Measurements from ENCODE around the gene RELN.

Gene RELN

DNA sequence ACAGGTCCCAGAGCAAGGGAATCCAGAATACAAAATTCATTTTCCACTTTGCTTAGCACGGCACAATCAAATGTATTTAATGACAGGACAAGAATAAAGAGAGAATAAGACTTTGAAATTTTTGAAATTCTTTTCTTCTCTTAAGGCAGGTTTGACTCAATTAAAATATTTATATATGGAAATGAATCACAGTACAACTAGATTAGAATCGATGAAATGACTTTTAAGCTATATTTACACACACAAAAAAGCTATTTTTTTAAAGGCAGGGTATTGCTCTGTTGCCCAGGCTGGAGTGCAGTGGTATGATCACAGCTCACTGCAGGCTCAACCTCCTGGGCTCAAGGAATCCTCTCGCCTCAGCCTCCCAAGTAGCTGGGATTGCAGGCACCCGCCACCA, 278.0 kb downstream of the RELN start:
- DNase-seq, result no peak

DNA sequence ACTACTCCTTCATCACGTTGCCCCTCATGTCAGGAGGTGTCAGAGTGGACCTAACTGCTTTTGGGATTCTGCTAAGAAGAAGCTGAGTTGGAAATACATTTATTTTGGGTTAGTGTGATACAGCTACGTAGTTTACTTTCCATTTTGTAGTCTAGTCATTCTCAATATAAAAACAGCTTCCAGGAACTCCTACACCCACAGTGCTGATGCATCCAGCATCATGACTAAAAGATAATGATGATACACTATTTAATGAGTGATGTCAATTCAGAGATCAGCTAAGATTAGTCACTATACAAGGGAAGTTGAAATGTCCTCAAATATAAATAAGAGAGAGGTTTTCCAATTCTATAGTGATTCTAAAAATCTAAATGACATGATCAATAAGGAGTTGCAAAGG, 279.2 kb downstream of the RELN start:
- DNase-seq, result no peak

DNA sequence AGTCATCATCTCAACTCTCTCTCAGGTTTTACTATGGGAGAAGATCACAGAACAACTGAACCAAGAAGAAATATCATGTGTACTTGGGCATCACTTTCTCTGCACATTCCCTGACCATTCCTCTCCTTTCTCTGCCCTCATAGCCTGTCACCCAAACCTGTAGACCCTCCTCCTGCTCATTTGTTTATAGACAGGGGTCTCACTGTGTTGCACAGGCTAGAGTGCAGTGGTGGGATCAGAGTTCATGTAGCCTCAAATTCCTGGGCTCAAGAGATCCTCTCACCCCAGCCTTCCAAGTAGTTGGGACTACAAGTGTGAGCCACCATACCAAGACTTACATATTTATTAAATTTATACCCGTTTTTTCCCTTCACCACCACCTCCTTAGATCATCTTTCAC, 282.7 kb downstream of the RELN start:
- DNase-seq, result no peak

DNA sequence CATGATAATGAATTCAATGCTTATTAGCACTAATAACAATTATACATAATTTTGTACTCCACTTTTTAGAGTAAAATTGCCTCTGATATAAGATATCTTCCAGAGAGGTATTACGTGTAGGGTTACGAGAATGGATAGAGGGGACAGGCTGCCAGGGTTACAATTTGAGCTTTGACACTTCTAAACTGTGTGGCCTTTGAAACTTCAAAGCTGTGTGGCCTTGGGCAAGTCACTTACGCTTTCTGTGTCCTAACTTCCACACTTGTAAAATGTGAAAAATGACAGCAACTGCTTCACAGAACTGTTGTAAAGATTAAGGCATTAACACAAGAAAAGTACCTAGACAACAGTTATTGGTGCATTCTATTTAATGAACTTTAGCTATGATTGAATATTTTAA, 283.9 kb downstream of the RELN start:
- DNase-seq, result no peak

DNA sequence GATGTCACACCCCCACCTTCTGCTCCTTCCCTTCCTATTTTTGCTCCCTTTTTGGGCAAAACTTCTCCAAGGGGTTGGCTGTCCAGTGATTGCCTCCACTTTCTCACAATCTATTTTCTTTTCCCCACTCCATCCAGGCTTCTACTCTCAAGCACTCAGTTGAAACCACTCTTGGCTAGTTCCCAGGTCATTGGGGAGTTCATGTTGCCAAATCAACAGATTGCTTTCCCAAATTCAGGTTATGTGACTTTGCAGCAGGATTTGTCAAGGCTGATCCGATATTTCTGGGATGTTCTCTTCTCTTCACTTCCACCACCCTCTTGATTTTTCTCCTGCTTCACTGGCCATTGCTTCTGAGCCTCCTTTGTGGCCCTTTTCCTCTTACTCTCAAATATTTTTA, 284.8 kb downstream of the RELN start:
- no peak for DNase-seq

DNA sequence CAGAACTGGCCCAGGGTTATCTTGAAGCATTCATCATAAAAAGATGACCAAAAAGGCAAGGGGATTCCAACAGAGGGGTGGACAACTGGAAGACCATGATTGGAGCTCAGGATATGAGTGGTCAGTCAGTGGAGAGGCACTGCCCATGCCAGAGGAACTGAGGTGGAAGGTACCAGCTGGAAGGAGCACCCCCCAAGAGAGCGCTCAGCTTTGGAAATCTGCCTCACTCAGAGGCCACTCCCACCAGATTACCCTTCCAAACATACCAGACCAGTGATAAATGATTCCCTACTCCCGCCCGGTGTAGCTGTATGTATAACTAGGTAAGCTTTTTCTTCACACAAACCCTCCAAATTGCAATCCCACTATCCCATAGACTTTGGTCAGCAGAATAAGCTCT, 286.5 kb downstream of the RELN start:
- DNase-seq, result no peak

DNA sequence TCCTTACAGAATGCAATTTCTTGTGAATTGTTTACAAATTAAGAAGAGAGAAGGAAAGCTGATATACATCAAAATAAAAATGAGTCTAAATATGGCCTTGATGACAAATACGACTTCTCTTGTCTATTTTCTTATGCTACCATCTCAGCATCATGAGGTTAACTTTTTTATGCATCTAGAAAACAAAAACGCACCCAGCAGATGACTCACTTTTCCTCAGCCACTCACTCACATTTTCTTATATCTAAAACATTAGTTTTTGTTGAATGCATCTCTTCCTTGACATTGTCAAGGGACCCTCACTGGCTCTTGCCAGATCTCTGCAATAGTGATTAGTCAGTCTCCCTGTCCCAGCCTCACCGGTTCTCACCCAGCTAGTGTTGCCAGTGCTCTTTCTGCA, 287.0 kb downstream of the RELN start:
- no peak for DNase-seq

DNA sequence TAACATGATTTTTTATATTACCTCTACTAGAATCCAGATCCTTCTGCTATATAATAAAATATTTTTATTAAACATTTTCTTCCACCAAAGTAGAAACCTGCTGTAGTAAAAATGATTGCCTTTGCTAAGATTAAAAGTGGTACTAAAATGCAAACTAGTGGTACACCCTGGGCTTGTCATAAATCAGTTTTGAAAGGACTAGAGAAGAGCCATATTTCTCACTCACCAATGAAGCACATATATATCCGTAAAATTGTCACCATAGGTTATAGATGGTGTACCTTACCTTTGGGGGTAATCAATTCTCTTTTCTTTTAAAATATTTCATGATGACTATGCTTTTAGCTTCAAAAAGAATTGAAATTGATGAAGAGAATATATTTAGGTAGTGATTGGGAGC, 290.4 kb downstream of the RELN start:
- DNase-seq, result no peak

DNA sequence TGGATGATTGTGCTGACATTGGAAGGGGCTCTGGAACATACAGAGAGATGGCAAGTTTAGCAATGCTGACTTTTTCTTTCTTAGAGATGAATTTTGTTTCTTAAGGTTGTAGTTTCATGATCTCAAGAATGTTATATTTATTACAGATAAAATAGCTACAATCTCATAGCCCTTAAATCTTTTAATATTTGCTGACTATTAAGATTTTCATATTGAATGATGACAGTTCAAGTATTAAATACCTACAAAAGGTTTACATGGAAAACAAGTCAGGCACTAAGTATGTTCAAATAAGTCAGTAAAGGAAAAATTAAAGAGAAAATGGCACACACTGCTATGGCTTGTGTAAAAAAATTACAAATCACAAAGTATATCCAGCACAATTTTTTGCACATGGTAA, 291.4 kb downstream of the RELN start:
- no peak for DNase-seq

DNA sequence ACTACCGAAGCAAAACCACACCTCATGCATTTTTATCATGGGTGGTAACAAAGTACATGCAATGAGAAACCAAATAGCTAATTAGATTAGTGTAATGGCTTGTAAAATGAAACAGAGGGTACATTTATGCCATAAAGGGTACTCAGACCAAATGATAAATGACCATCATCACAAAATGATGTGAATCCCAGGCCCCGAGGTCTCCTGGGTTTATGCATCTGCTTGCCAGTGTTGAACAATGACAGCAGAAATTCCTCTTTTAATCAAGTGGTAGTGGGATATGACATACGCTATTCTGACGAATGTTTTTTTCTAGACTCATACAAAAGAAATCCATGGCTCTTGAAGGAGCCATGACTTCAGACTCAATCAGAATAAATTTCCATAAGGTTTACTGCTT, 293.9 kb downstream of the RELN start:
- DNase-seq, result no peak

DNA sequence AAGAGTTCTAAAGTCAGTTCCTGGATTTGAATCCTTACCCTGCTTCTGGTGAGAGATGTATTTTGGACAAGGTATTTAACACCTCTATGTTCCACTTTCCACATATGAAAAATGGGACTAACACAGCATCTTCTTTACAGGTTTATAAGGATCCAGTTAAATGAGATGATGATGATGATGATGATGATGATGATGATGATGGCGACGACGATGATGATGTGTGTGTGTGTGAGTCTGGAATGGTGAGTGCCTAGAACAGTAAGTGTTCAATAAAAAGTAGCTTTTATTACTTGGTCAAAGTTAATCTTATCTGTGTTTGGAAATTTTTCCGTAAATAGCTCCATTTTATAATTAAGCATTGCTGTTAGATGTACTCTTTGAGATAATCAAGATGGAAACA, 295.2 kb downstream of the RELN start:
- DNase-seq, result no peak

DNA sequence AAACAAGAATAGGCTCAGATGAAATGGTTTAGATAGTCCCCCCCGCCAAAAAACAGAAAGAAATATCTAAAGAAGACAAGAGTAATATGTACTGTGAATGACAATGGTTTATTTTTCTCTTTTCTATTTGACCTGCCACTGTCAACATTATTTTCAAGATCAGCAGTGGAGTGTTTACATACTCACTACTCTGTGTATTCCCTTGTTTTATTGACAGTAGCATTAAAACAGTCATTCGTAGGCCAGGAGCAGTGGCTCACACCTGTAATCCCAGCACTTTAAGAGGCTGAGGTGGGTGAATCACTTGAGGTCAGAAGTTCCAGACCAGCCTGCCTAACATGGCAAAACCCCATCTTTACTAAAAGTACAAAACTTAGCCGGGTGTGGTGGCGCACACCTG, 298.2 kb downstream of the RELN start:
- DNase-seq, result no peak

DNA sequence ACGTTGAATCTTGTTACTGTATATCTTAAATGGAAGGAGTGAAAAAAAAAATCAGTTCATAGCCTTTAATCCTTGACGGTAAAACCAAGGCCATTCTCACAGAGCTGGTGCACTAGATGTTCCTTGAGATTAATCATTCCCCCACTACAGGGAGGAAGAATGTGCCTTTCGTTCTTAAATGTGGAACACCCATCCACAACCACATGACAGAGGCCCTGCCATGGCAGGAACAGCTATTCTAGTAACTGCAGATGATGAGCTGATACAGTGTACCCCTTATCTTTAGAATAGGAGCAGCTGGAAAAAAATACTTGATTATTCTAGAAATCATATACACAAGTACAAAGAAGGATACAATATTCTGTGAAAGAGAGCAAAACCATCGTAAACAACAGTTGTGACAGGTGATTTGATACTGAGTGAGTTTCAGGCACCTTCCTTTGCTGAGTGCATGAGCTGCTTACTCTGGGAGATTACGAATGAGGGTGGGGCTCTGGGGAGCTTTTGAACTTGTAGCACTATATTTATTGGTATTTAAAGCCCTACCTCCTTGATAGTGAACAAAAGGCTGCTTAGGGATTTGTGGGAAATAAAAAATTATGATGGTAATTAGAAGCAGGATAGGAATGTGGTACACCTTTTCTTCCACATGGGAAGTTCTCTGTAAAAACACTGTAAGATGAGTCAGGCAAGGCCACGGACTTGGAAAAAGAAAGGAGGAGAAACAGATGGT, 299.1 kb downstream of the RELN start:
- peak; percentile 72 for DNase-seq

DNA sequence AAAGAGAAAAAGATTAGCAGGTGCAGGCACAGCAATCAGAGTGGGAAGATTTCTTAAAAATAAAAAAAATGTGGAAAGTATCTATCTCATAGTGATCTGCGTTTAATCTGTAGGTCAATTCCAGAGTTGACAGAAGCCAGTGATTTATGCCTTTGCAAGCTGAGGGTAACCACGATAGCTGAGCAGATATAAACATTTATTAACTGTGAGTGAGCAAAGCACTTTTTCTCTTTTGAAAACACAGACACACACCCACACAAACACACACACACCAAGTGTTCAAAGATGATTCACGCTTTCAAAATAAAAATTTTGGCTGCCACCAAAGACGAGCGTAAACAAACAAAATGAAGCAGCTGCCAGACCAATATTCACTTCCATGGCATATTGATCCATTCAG, 300.2 kb downstream of the RELN start:
- peak; percentile 9 for DNase-seq

DNA sequence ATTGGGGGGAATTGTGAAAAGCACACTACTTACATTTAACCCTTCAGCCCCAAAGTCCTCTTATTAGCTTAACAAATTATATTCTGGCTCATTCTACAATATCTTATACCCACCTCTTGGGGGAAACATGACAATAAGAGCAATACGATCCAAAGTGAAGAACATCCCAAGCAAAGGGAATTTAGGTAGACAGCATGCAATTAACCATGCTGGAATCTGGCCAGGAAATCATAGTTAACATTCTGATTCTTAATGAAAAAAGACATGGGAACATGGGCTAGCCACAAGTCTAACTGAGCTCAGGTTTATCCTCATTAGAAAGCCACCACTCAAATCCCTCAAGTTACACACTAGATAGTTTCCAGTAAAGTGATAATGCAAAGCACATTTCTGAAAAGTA, 301.5 kb downstream of the RELN start:
- DNase-seq, result no peak

DNA sequence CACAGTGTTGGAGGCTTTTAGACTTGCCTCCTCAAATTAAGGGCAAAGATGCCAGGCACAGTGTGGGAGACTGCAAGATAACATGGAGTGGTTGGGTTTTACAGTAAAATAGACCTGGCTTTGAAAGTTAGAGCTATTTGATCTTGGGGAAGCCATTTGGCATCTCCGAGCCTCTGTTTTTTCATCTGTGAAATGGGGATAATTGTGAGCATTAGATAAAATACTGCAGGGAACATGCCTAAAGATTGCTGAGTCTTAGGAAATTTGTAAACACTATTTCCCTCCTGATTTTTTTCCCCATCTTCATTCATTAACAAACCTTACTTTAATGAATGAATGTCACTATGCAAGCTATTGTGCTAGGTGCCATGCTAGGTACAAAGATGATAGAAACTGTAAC, 302.2 kb downstream of the RELN start:
- no peak for DNase-seq

DNA sequence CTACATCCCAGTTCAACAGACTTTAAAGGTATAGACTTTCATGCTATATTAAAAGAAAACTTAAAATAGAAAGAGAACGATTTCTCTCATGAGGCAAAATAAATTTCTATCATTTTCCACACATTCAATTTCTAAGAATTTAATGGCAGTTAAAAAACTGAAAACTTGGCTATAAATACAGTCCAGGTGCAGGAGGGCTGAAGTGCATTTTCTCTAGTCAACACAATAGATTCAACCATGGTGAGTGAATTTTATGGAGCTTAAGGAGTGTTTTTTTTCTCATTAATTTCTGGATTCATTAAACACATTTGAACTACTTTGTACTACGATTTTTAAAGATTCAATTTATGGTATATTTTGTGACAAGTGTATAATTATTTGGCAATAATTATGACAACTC, 302.7 kb downstream of the RELN start:
- no peak for DNase-seq

DNA sequence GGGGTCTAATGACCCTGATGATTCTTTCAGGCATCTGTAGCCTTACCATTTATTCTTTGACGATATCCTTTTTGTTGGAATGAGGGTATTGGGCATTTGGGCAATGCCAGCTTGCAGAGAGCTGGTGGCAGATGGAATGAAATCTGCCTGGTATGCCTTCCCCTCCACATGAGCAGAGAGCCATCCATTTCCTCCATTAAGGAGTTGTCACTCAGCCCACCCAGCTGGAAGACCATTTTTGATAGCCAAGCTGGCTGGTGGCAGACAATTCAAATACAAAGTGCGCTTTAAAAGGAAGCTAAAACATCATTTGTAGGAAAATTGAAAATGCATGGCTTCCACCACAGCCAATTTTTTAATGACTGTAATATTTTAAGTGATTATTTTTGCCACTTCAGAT, 303.4 kb downstream of the RELN start:
- DNase-seq, result no peak

DNA sequence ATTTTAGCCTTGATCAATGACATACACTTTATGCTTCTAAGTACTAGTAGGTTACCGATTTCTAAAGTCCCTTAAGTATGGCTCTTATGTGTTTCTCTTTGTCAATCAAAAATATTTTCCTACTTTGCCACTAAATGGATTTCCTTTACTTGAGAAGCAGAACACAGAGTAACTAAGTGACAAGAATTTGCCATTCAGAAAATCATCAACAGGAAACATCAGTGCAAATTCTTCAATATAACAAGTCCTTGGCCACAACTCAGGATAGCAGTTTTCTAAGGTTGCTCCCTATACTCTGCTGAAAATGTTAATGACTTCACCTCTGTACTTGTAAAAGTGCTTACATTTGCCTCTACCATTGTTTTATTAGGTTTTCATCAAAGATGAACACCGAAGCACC, 303.8 kb downstream of the RELN start:
- DNase-seq, result no peak

DNA sequence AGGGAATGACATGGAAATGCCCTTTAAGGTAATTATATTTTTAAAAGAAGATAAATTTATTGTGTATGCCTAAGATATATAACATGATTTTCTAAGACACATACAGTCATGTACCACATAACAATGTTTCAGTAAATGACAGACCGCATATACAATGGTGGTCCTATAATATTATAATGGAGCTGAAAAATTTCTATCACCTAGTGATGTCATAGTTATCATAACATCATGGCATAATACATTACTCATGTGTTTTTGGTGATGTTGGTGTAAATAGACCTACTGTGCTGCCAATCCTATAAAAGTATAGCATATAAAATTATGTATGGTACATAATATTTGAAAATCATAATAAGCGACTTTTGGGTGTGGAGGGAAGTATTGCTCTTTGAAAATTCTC, 306.1 kb downstream of the RELN start:
- DNase-seq, result no peak

DNA sequence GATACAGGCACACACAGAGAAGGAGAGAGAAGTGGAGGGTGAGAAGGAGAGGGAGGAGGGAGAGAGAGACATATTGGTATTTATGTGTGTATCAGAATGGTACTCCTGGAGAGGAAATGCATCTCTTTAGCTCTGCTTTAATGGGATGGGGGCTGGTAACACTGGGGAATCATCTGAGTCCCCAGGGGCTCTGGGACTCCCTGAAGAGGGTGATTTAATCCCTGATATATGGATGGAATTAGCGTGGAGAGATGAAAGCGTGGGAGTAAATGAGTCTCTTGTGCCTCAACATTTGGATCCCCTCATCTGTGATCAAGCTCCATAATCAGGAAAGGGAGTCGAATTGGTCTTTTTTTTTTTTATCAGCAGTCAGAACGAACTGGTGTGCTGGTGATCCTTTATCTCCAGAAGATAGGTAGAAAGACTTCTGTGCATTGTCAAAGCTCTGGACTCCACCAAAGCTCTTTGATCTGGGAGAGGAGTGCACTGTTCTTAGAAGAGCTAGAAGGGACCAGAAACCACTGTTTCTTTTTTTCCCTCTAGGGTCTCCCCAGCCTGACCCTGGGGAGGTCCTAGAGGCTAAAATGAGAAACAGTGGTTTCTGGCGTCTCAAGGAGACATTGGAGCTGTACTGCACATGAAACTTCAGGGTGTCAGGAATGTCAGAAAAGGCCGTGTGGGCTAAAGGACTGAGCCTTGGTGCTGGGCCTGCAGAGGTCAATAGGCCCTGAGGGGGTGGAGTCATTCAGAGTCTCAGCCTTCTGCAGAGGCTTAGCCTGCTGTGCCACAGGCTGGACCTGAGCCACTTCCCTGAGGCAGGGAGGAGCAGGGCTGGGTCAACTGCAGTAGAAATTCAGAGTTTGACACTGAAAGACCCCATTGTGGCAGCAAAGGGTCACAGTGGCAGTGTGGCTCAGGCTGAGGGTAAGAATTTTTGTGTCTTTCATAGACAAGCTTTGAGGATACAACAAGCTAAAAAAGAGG, 309.0 kb downstream of the RELN start:
- peak; percentile 89 for DNase-seq

DNA sequence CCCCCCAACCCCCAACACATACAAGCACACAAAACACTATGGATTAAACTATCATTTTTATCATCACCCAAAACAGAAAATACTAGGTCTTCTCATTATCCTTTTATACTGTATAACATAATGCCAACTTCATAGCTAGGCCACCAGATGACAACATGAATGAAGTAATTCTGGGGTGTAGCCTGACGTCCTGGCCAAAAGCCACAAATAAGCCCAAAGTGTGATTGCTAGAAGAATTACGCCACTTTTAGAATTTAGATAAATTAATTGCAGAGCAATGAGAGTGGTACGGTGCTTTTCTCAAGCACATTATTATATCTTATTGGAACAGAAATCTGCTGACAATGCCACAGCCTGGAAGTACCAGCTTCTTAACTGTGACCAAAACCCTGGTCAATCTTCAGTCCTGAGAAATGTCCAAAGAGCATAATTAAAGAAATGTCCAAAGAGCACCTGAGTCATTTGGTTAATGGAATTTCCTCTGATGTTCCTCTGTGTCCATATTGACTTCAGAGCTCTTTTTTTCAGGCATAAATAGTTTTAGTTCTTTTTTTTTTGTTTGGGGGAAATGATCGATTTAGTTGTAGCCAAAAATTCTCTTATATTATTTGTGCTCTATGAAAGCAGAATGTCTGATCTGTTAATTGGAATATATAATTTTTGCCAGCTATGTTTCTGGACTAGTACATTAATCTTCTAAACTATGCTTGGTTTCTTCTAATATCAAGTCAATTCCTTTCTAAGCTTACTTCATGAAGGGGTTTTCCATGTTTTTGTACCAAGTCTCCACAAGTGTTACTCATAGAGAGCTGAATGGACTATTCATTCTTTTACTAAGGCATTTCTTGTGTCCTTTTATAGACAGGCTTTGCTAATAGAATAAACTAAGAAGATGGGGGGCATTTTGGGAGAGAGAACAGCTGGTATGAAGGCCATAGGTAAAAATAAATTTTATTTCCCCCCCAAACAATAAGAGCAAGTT, 310.0 kb downstream of the RELN start:
- DNase-seq, result no peak

DNA sequence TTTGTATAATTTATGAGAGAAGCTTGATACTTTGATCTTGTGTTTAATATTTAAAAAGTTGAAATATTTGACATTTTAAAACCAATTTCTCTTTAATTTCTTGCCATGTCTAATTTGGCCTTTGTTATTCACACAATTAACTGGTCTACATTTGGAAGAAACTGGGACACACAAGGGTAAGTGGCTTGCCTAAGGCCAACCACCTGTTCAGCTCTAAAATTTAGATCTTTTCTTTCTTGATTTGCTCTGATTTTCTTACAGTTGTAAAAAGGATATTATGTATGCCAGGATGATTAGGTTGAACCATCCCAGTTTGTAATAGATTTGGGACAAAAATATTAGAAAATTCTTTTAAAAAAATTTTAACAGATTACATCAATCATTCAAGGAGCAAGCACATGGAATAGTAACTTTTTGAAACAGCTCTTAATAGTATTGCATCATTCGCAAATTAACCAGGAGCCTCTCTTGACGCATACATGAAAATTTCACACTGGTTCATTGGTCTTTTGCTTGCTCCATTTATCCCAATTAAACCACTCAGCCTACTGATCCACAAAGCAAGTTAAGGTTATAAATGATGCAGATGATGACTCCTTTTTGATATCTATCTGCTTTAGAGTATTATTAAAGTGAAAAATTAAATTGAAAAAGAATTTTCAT, 321.0 kb downstream of the RELN start:
- no peak for DNase-seq

All from NCI-H82 (cell line).